Measurements from ENCODE around the gene CHAT. TPM values are rescaled to one million over a fixed set of nuclear protein-coding genes. Genes with fewer than 3 reads are reported as not detected.

Gene CHAT
- total RNA-seq, 1 donor from 2014 or later: not detected

DNA sequence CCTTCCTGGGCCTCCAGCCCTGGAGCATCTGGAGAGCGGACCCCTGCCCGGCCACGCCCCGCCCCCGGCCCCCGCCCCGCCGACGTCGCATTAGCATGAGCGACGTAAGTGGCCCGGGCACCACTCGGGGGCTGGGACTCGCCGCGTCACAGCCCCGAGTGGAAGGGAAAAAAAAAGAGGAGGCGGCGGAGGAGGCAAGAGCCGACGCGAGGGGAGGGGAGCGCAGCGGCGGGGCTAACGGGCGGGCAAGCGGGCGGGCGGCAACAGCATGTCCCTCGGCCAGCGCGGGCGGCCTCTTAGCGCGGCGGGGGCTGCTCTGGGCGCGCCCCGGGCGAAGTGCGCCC, 3.8 kb upstream of the CHAT start, which contains the start of gene SLC18A3:
Gene SLC18A3, plus strand, starts transcription at position 197 of the 344 bp plus-strand sequence. CDS start 431 bp downstream, outside the sequence.
- TF ChIP-seq, protein P1, sequence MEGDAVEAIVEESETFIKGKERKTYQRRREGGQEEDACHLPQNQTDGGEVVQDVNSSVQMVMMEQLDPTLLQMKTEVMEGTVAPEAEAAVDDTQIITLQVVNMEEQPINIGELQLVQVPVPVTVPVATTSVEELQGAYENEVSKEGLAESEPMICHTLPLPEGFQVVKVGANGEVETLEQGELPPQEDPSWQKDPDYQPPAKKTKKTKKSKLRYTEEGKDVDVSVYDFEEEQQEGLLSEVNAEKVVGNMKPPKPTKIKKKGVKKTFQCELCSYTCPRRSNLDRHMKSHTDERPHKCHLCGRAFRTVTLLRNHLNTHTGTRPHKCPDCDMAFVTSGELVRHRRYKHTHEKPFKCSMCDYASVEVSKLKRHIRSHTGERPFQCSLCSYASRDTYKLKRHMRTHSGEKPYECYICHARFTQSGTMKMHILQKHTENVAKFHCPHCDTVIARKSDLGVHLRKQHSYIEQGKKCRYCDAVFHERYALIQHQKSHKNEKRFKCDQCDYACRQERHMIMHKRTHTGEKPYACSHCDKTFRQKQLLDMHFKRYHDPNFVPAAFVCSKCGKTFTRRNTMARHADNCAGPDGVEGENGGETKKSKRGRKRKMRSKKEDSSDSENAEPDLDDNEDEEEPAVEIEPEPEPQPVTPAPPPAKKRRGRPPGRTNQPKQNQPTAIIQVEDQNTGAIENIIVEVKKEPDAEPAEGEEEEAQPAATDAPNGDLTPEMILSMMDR (IDR thresholded peaks at IDR 0.05; ENCODE audit: borderline replicate concordance): no peak
- no peaks in the 10 kb centered on the region for H3K36me3 ChIP-seq
- intact Hi-C loops (cut with micrococcal nuclease): no loop called here
- H3K4me1 ChIP-seq: peaks cover 36% of the 10 kb centered on the region
- peaks cover 97% of the 10 kb centered on the region for H3K27me3 ChIP-seq (ENCODE audit: low read depth)
- H3K4me3 ChIP-seq: peak within 1 kb of the TSS; percentile 38
- H3K27ac ChIP-seq (replicated peaks): no peak within 1 kb of the TSS
- no peak for DNase-seq
- H3K9me3 ChIP-seq (replicated peaks): no peaks in the 10 kb centered on the region

GRCh38 chr10:49610458-49611165, 3.2 kb upstream of the CHAT start:
- intact Hi-C loops (cut with micrococcal nuclease): no loop called here
- Histone ChIP-seq H3K27me3 (ENCODE audit: low read depth) (peaks cover 97% of the 10 kb centered on the region), H3K4me1 (peaks cover 36% of the 10 kb centered on the region), H3K27ac (replicated peaks) (no peak overlapping the region), H3K36me3 (no peaks in the 10 kb centered on the region), H3K9me3 (replicated peaks) (no peaks in the 10 kb centered on the region), H3K4me3 (peak overlapping the region; percentile 38)
- TF ChIP-seq, protein P1 (IDR thresholded peaks at IDR 0.05; ENCODE audit: borderline replicate concordance): no peak
- DNase-seq: no peak

DNA sequence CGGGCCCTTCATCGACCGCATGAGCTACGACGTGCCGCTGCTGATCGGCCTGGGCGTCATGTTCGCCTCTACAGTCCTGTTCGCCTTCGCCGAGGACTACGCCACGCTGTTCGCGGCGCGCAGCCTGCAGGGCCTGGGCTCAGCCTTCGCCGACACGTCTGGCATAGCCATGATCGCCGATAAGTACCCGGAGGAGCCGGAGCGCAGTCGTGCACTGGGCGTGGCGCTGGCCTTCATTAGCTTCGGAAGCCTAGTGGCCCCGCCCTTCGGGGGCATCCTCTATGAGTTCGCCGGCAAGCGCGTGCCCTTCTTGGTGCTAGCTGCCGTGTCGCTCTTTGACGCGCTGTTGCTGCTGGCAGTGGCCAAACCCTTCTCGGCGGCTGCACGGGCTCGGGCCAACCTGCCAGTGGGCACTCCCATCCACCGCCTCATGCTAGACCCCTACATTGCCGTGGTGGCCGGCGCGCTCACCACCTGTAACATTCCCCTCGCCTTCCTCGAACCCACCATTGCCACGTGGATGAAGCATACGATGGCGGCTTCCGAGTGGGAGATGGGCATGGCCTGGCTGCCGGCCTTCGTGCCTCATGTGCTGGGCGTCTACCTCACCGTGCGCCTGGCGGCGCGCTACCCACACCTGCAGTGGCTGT, 2.5 kb upstream of the CHAT start:
- Histone ChIP-seq H3K27ac (replicated peaks) (no peak overlapping the region), H3K36me3 (no peaks in the 10 kb centered on the region), H3K9me3 (replicated peaks) (no peaks in the 10 kb centered on the region), H3K4me3 (no peak overlapping the region), H3K4me1 (peaks cover 36% of the 10 kb centered on the region), H3K27me3 (ENCODE audit: low read depth) (peaks cover 97% of the 10 kb centered on the region)
- intact Hi-C loops (cut with micrococcal nuclease): no loop called here
- DNase-seq: no peak
- TF ChIP-seq, protein P1 (IDR thresholded peaks at IDR 0.05; ENCODE audit: borderline replicate concordance): no peak

DNA sequence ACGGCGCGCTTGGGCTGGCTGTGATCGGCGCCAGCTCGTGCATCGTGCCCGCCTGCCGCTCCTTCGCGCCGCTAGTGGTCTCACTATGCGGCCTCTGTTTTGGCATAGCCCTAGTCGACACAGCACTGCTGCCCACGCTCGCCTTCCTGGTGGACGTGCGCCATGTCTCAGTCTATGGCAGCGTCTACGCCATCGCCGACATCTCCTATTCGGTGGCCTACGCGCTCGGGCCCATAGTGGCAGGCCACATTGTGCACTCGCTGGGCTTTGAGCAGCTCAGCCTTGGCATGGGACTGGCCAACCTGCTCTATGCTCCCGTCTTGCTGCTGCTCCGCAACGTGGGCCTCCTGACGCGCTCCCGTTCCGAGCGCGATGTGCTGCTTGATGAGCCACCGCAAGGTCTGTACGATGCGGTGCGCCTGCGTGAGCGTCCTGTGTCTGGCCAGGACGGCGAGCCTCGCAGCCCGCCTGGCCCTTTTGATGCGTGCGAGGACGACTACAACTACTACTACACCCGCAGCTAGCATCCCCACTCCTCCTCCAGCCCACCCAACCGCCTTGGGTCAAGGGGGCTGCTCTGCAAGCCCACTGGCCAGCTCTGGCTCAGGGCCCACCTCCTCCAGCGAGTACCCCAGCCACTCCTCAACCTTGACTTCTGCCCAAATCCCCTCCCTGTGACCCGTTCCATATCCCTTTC, 1.9 kb upstream of the CHAT start:
- H3K36me3 ChIP-seq: no peaks in the 10 kb centered on the region
- peaks cover 99% of the 10 kb centered on the region for H3K27me3 ChIP-seq (ENCODE audit: low read depth)
- TF ChIP-seq, protein P1 (IDR thresholded peaks at IDR 0.05; ENCODE audit: borderline replicate concordance): no peak
- H3K4me1 ChIP-seq: peaks cover 35% of the 10 kb centered on the region
- DNase-seq: no peak
- H3K27ac ChIP-seq (replicated peaks): no peak overlapping the region
- no peaks in the 10 kb centered on the region for H3K9me3 ChIP-seq (replicated peaks)
- no peak overlapping the region for H3K4me3 ChIP-seq
- intact Hi-C loops (cut with micrococcal nuclease): no loop called here

- H3K4me3 ChIP-seq: no peak overlapping the region
- intact Hi-C loops (cut with micrococcal nuclease): no loop called here
- H3K36me3 ChIP-seq: no peaks in the 10 kb centered on the region
- TF ChIP-seq, protein P1 (IDR thresholded peaks at IDR 0.05; ENCODE audit: borderline replicate concordance): no peak
- H3K4me1 ChIP-seq: peaks cover 31% of the 10 kb centered on the region
- H3K9me3 ChIP-seq (replicated peaks): no peaks in the 10 kb centered on the region
- no peak overlapping the region for H3K27ac ChIP-seq (replicated peaks)
- no peak for DNase-seq
- peaks cover 100% of the 10 kb centered on the region for H3K27me3 ChIP-seq (ENCODE audit: low read depth)
Measured at GRCh38 chr10:49612513-49613164, 1.2 kb upstream of the CHAT start.

Measured in left ventricle myocardium inferior (tissue), 1 donor.